ENCODE data around the gene ZSCAN16.
"Not testable (repeated sequence)": the region's sequence is repeated elsewhere in the genome, so short reads cannot be mapped to it uniquely, and the experiment has no call there.

ZSCAN16 gene

GRCh38 chr6:28122283-28122682 is 2.1 kb upstream of the ZSCAN16 start:
- not testable (repeated sequence) for H3K4me3 ChIP-seq, H3K27ac ChIP-seq

GRCh38 chr6:28124971-28125353 is 553 bp downstream of the ZSCAN16 start:
- peak overlapping the region; percentile 45 to 75 (median 63) for H3K4me3 ChIP-seq
- H3K27ac ChIP-seq: peak overlapping the region in 16 of 21 experiments; percentile 49 to 86 (median 76)

- no peak overlapping the region for H3K4me3 ChIP-seq
- H3K27ac ChIP-seq: peak overlapping the region in 2 of 21 experiments; percentile 76 to 81
Observed at GRCh38 chr6:28125401-28125800, 992 bp downstream of the ZSCAN16 start.

GRCh38 chr6:28134015-28134414 is 9.6 kb downstream of the ZSCAN16 start:
- no peak overlapping the region for H3K4me3 ChIP-seq
- no peak overlapping the region for H3K27ac ChIP-seq

- no peak overlapping the region for H3K27ac ChIP-seq
- H3K4me3 ChIP-seq: no peak overlapping the region
Observed at GRCh38 chr6:28134716-28135115, 10.3 kb downstream of the ZSCAN16 start.

GRCh38 chr6:28135393-28135792 is 11.0 kb downstream of the ZSCAN16 start:
- Histone ChIP-seq H3K27ac (peak overlapping the region in 1 of 21 experiments; percentile 97), H3K4me3 (no peak overlapping the region)

GRCh38 chr6:28136585-28137504 is 12.4 kb downstream of the ZSCAN16 start:
- Histone ChIP-seq H3K4me3 (peak overlapping the region; percentile 60 to 89 (median 84)), H3K27ac (peak overlapping the region; percentile 10 to 97 (median 91))

GRCh38 chr6:28137505-28137981 is 13.1 kb downstream of the ZSCAN16 start:
- H3K27ac ChIP-seq: peak overlapping the region in 20 of 21 experiments; percentile 78 to 97 (median 92)
- peak overlapping the region; percentile 60 to 89 (median 84) for H3K4me3 ChIP-seq

GRCh38 chr6:28139860-28140543 is 15.6 kb downstream of the ZSCAN16 start:
- Histone ChIP-seq H3K4me3 (peak overlapping the region in 3 of 7 experiments; percentile 4 to 20 (median 4)), H3K27ac (no peak overlapping the region)

GRCh38 chr6:28140616-28141015 is 16.2 kb downstream of the ZSCAN16 start:
- Histone ChIP-seq H3K27ac (no peak overlapping the region), H3K4me3 (peak overlapping the region in 2 of 7 experiments; percentile 4 to 20)

- Histone ChIP-seq H3K27ac (peak within 1 kb of the TSS in 20 of 21 experiments; percentile 5 to 87 (median 72)), H3K4me3 (peak within 1 kb of the TSS; percentile 50 to 87 (median 74))
Observed at GRCh38 chr6:28141500-28142329, 17.3 kb downstream of the ZSCAN16 start, which contains the start of gene ZKSCAN8. ZKSCAN8 (plus strand) TSS chr6:28141883; CDS start chr6:28148408, 6,525 bp downstream.

- Histone ChIP-seq H3K4me3 (peak overlapping the region; percentile 50 to 87 (median 74)), H3K27ac (peak overlapping the region in 11 of 21 experiments; percentile 48 to 87 (median 77))
Observed at GRCh38 chr6:28142446-28142845, 18.0 kb downstream of the ZSCAN16 start.

- Histone ChIP-seq H3K27ac (no peak overlapping the region), H3K4me3 (no peak overlapping the region)
Observed at GRCh38 chr6:28145231-28145630, 20.8 kb downstream of the ZSCAN16 start.

- no peak overlapping the region for H3K27ac ChIP-seq
- H3K4me3 ChIP-seq: no peak overlapping the region
Observed at GRCh38 chr6:28152531-28152930, 28.1 kb downstream of the ZSCAN16 start.

- Histone ChIP-seq H3K4me3 (no peak overlapping the region), H3K27ac (no peak overlapping the region)
Observed at GRCh38 chr6:28153546-28153945, 29.1 kb downstream of the ZSCAN16 start.

- Histone ChIP-seq H3K27ac (no peak overlapping the region), H3K4me3 (no peak overlapping the region)
Observed at GRCh38 chr6:28154357-28154756, 29.9 kb downstream of the ZSCAN16 start.

- no peak overlapping the region for H3K27ac ChIP-seq
- no peak overlapping the region for H3K4me3 ChIP-seq
Observed at GRCh38 chr6:28158318-28158717, 33.9 kb downstream of the ZSCAN16 start.

GRCh38 chr6:28159029-28159607 is 34.7 kb downstream of the ZSCAN16 start:
- Histone ChIP-seq H3K27ac (no peak overlapping the region), H3K4me3 (no peak overlapping the region)

GRCh38 chr6:28160233-28160632 is 35.8 kb downstream of the ZSCAN16 start:
- H3K27ac ChIP-seq: no peak overlapping the region
- H3K4me3 ChIP-seq: no peak overlapping the region
